ENCODE measurements around the gene BCAS3.

DNA sequence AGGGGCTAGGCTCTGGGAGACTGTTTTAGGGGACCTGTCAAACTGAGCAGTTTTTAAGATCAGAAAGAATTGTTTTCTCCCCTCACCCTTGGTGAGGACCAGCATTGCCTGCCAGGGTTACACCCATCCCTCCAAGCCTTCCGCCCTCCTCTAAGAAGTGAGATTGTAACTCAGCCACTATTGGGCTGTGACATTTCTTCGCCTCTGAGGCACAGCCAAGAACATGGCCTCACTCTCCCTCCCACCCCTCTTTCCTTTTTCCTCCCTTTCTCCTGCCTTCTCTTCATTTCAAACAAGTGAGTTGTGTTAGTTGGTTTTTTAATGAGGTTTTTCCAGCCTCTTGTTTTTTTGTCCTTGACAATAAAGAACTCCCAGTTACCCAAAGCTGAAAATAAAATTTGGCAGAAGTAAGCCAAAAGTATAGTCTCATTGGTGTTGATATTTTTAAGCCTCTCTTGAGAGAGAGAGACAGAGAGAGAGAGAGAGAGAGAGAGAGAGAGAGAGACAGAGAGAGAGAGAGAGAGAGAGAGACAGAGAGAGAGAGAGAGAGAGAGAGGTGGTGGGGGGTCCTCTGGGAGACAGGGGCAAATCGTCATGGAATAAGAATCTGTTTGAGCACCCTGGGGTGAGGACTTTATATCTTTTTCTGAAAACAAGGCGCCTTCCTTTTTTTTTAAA is 644.8 kb downstream of the BCAS3 start:
- TF ChIP-seq CEBPB (IDR thresholded peaks at IDR 0.05; ENCODE audit: low read depth) (no peak), CTCF (IDR thresholded peaks at IDR 0.05 in 2 of 3, conservative IDR thresholded peaks at IDR 0.05 in 1 of 3; ENCODE audit: borderline replicate concordance in 1 of 3, insufficient read depth in 1 of 3, low read depth in 2 of 3, low read length in 2 of 3) (no peak), POLR2A (IDR thresholded peaks at IDR 0.05; ENCODE audit: borderline replicate concordance, extremely low read depth, insufficient read depth, insufficient read length) (no peak), POLR2AphosphoS5 (IDR thresholded peaks at IDR 0.05; ENCODE audit: low read depth, low read length) (no peak), ZBTB33 (IDR thresholded peaks at IDR 0.05; ENCODE audit: extremely low read depth, insufficient replicate concordance, low read length) (no peak), EZH2phosphoT487 (IDR thresholded peaks at IDR 0.05; ENCODE audit: borderline replicate concordance) (no peak), EZH2 (IDR thresholded peaks at IDR 0.05) (no peak), EGR1 (IDR thresholded peaks at IDR 0.05; ENCODE audit: low read depth) (no peak)
- TF ChIP-seq, protein P1, sequence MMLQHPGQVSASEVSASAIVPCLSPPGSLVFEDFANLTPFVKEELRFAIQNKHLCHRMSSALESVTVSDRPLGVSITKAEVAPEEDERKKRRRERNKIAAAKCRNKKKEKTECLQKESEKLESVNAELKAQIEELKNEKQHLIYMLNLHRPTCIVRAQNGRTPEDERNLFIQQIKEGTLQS (IDR thresholded peaks at IDR 0.05), result no peak
- TF ChIP-seq, protein P2, sequence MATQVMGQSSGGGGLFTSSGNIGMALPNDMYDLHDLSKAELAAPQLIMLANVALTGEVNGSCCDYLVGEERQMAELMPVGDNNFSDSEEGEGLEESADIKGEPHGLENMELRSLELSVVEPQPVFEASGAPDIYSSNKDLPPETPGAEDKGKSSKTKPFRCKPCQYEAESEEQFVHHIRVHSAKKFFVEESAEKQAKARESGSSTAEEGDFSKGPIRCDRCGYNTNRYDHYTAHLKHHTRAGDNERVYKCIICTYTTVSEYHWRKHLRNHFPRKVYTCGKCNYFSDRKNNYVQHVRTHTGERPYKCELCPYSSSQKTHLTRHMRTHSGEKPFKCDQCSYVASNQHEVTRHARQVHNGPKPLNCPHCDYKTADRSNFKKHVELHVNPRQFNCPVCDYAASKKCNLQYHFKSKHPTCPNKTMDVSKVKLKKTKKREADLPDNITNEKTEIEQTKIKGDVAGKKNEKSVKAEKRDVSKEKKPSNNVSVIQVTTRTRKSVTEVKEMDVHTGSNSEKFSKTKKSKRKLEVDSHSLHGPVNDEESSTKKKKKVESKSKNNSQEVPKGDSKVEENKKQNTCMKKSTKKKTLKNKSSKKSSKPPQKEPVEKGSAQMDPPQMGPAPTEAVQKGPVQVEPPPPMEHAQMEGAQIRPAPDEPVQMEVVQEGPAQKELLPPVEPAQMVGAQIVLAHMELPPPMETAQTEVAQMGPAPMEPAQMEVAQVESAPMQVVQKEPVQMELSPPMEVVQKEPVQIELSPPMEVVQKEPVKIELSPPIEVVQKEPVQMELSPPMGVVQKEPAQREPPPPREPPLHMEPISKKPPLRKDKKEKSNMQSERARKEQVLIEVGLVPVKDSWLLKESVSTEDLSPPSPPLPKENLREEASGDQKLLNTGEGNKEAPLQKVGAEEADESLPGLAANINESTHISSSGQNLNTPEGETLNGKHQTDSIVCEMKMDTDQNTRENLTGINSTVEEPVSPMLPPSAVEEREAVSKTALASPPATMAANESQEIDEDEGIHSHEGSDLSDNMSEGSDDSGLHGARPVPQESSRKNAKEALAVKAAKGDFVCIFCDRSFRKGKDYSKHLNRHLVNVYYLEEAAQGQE (IDR thresholded peaks at IDR 0.05; ENCODE audit: low read depth), result no peak

All from HCT116 (cell line).